ENCODE data around the gene PSORS1C1.

- TF ChIP-seq, protein P1, sequence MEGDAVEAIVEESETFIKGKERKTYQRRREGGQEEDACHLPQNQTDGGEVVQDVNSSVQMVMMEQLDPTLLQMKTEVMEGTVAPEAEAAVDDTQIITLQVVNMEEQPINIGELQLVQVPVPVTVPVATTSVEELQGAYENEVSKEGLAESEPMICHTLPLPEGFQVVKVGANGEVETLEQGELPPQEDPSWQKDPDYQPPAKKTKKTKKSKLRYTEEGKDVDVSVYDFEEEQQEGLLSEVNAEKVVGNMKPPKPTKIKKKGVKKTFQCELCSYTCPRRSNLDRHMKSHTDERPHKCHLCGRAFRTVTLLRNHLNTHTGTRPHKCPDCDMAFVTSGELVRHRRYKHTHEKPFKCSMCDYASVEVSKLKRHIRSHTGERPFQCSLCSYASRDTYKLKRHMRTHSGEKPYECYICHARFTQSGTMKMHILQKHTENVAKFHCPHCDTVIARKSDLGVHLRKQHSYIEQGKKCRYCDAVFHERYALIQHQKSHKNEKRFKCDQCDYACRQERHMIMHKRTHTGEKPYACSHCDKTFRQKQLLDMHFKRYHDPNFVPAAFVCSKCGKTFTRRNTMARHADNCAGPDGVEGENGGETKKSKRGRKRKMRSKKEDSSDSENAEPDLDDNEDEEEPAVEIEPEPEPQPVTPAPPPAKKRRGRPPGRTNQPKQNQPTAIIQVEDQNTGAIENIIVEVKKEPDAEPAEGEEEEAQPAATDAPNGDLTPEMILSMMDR (IDR thresholded peaks at IDR 0.05; ENCODE audit: low read depth, low read length): no peak
- no peak for TF ChIP-seq EZH2phosphoT487 (IDR thresholded peaks at IDR 0.05; ENCODE audit: low read depth)
Observed at GRCh38 chr6:31131595-31131994, 17.0 kb downstream of the PSORS1C1 start.

Measured in OCI-LY3 (cell line).